HT-29 (cell line): ENCODE measurements around the gene SEPTIN3. TPM values are rescaled to one million over a fixed set of nuclear protein-coding genes. Genes with fewer than 3 reads are reported as not detected.

Experiments used
- DNase-seq: peaks from one replicate; pipeline ENCODE4 v3.0.0-alpha.2; 2015; ENCODE audit warnings: low spot score
- total RNA-seq: library from RNA; depleted of rRNA; stranded (reverse); fragments of >200 nt; shearing (Covaris generic); gene quantifications from 2 replicates; pipeline ENCODE4 v1.2.3, GENCODE V29; 2014; rRNA removed

Gene SEPTIN3
- total RNA-seq, 1 experiment from 2014 or later = not detected

DNA sequence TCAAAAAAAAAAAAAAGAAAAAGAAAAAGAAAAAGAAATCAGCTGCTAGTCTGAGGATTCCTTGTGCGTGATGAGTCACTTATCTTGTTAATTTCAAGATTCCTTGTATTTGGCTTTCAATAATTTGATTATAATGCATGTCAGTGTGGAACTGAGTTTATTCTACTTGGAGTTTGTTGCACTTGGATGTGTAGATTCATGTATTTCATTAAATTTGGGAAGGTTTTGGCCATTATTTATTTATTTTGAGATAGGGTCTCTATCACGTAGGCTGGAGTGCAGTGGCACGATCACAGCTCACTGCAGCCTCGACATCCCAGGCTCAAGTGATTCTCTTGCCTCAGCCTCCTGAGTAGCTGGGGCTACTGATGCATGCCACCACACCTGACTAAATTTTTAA lies 44.1 kb downstream of the SEPTIN3 start:
- DNase-seq = no peak

DNA sequence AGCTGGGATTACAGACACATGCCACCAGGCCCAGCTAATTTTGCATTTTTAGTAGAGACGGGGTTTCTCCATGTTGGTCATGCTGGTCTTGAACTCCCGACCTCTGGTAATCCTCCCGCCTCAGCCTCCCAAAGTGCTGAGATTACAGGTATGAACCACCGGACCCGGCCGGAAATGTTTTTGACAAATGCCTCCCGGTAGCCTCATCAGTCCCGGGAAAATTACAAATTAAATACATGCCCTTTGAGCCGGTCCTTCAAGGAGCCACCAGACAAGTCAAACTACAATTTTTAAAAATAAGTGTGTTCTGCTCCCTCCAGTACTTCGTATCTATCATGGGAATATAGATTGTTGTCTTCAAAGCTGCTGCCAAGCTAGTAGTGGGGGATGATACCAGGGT lies 46.9 kb downstream of the SEPTIN3 start:
- no peak for DNase-seq

DNA sequence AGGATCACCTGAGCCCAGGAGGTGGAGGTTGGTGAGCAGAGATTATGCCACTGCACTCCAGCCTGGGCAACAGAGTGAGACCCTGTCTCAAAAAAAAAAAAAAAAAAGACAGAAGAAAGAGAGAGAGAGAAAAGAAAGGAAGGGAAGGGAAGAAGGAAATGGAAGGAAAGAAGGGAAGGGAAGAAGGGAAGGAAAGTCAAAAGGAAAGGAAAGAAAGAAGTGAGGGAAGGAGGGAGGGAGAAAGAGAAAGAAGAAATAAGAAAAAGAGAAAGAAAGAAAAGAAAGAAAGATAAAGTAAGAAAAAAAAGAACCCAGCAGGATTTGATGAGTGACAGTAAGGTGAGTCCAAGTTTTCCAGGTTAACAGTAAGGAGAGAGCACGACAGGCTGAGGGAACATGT lies 49.0 kb downstream of the SEPTIN3 start:
- DNase-seq = no peak

Other genes with a start within 250 kb of the SEPTIN3 start
- 12.2 and 14.6 TPM in 2 replicates for gene CCDC134, start 168.8 kb upstream of the SEPTIN3 start, total RNA-seq
- gene SREBF2, start 136.3 kb upstream of the SEPTIN3 start, total RNA-seq = 88.5 and 104 TPM in 2 replicates
- not detected in 2 replicates for gene SHISA8, start 54.4 kb upstream of the SEPTIN3 start, total RNA-seq
- gene TNFRSF13C, start 42.6 kb upstream of the SEPTIN3 start, total RNA-seq = 0.08 and 0.51 TPM in 2 replicates
- gene CENPM, start 22.3 kb upstream of the SEPTIN3 start, total RNA-seq = 130 and 140 TPM in 2 replicates
- not detected in 2 replicates for gene WBP2NL, start 29.3 kb downstream of the SEPTIN3 start, total RNA-seq
- gene NAGA, start 101.4 kb downstream of the SEPTIN3 start, total RNA-seq = 20.8 and 26.8 TPM in 2 replicates
- 5.1 and 6.5 TPM in 2 replicates for gene PHETA2, start 104.8 kb downstream of the SEPTIN3 start, total RNA-seq
- gene SMDT1, start 110.3 kb downstream of the SEPTIN3 start, total RNA-seq = 18.9 and 25.5 TPM in 2 replicates
- gene NDUFA6, start 121.3 kb downstream of the SEPTIN3 start, total RNA-seq = 49.0 and 57.6 TPM in 2 replicates
- 2.6 and 2.8 TPM in 2 replicates for gene CYP2D6, start 161.4 kb downstream of the SEPTIN3 start, total RNA-seq